ENCODE data around the gene ACYP1.

DNA sequence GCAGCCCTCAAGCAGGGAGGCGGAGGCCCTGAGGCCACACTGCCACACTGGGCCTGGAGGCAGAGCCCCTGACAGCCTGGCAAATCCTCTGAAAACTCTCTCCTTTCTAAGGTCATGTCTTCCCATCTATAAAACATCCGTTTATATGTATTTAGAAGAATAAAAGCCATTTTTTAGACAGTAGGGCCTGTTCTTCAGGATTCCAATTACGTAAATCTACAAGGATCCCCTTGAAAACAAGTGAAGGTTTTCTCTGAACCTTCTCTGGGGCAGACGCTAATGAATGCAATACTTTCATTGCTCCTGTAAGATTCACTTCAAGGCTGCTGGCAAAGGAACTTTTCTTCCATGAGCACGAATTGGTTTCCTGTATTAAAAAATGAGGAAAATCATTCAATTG is 48.3 kb downstream of the ACYP1 start:
- TF ChIP-seq CTCF (IDR thresholded peaks at IDR 0.05; ENCODE audit: low read depth, low read length, poor library complexity, severe bottlenecking), result no peak
- TF ChIP-seq EZH2phosphoT487 (IDR thresholded peaks at IDR 0.05; ENCODE audit: borderline replicate concordance, low read length), result no peak
